IMR-90 (cell line): ENCODE results near the gene CLEC16A. TPM values are rescaled to one million over a fixed set of nuclear protein-coding genes. Genes with fewer than 3 reads are reported as not detected.

ENCODE experiments used
- ATAC-seq: fragments of 200-7000 bp; cut with Tn5 transposase; 2 replicates; pipeline ENCODE4 v1.9.1; 2020; ENCODE audit warnings: low read depth, mild to moderate bottlenecking, moderate library complexity
- BruUV-seq: library from RNA; stranded (reverse); fragments of 400-500 nt; replicated peaks from 2 replicates; lab custom pipeline; 2021; lab: Mats Ljungman, UMichigan
- CTCF ChIA-PET: fragments of 300-600 bp; formaldehyde crosslinking; extraction: SDS; loops from one replicate; lab custom pipeline; 2021; ENCODE audit warnings: antibody characterized with exemption; lab: Yijun Ruan, JAX
- POLR2A ChIA-PET: fragments of 300-600 bp; sonication (Branson Sonifier 250); formaldehyde crosslinking; loops from one replicate; lab custom pipeline; 2022; ENCODE audit warnings: antibody characterized with exemption; ENCODE audit not compliant: unreplicated experiment; lab: Charles Lee
- DNase-seq: peaks from one replicate; pipeline ENCODE4 v3.0.0; 2013
- H2AFZ ChIP-seq: replicated peaks from 2 replicates; pipeline ENCODE3; 2013; ENCODE audit warnings: low read length, mild to moderate bottlenecking; ENCODE audit not compliant: poor library complexity
- H2AK5ac ChIP-seq: 2 replicates; pipeline ENCODE4 v1.6.1; 2013; ENCODE audit warnings: low read depth, low read length, inconsistent platforms
- H2AK9ac ChIP-seq: replicated peaks from 2 replicates; pipeline ENCODE3; 2013; ENCODE audit warnings: mild to moderate bottlenecking, low read depth, low read length, moderate library complexity; ENCODE audit not compliant: poor library complexity
- H2BK120ac ChIP-seq: 2 replicates; pipeline ENCODE4 v1.6.1; 2013; ENCODE audit warnings: low read depth, low read length, inconsistent platforms
- H2BK15ac ChIP-seq: 3 replicates; pipeline ENCODE4 v1.6.1; 2013; ENCODE audit warnings: low read depth, low read length, inconsistent platforms
- H2BK20ac ChIP-seq: 2 replicates; pipeline ENCODE4 v1.6.1; 2013; ENCODE audit warnings: low read depth, mild to moderate bottlenecking, inconsistent platforms, low read length, moderate library complexity
- H2BK5ac ChIP-seq: 2 replicates; pipeline ENCODE4 v1.6.1; 2013; ENCODE audit warnings: mild to moderate bottlenecking, low read depth, low read length, inconsistent platforms; ENCODE audit not compliant: poor library complexity, severe bottlenecking
- H3K14ac ChIP-seq: replicated peaks from 2 replicates; pipeline ENCODE4 v1.6.1; 2013; ENCODE audit warnings: low read depth, low read length, inconsistent platforms
- H3K18ac ChIP-seq: 2 replicates; pipeline ENCODE4 v1.6.1; 2013; ENCODE audit warnings: low read depth, low read length, control low read depth
- H3K23ac ChIP-seq: 2 replicates; pipeline ENCODE4 v1.6.1; 2013; ENCODE audit warnings: low read depth, low read length, inconsistent platforms
- H3K27ac ChIP-seq: 2 replicates; pipeline ENCODE4 v1.5.1; 2013; ENCODE audit warnings: mild to moderate bottlenecking, control low read depth, low read length; ENCODE audit not compliant: insufficient read depth
- H3K27me3 ChIP-seq: 2 replicates; pipeline ENCODE4 v1.6.1; 2013; ENCODE audit warnings: low read length; ENCODE audit not compliant: control insufficient read depth, insufficient read depth
- H3K36me3 ChIP-seq: 2 replicates; pipeline ENCODE4 v1.6.1; 2013; ENCODE audit warnings: low read length, mixed read lengths; ENCODE audit not compliant: control insufficient read depth, insufficient read depth
- H3K4ac ChIP-seq: 2 replicates; pipeline ENCODE4 v1.6.1; 2013; ENCODE audit warnings: low read depth, low read length, inconsistent platforms
- H3K4me1 ChIP-seq: 2 replicates; pipeline ENCODE4 v1.6.1; 2013; ENCODE audit warnings: low read length, mixed read lengths; ENCODE audit not compliant: control insufficient read depth, insufficient read depth
- H3K4me2 ChIP-seq: 2 replicates; pipeline ENCODE4 v1.6.1; 2013; ENCODE audit warnings: low read depth, mild to moderate bottlenecking, control low read depth, low read length, moderate library complexity
- H3K4me3 ChIP-seq: 2 replicates; pipeline ENCODE4 v1.5.1; 2013; ENCODE audit warnings: low read depth, mild to moderate bottlenecking, control low read depth, low read length, moderate library complexity; ENCODE audit not compliant: insufficient read depth
- H3K56ac ChIP-seq: 2 replicates; pipeline ENCODE4 v1.6.1; 2013; ENCODE audit warnings: low read length, inconsistent platforms; ENCODE audit not compliant: insufficient read depth; ENCODE audit errors: extremely low read depth
- H3K79me1 ChIP-seq, 2 experiments: 2 replicates each; pipeline ENCODE4 v1.6.1; 2013; ENCODE audit warnings: low read length in 2 of 2, inconsistent platforms in 1 of 2, low read depth in 1 of 2
- H3K9ac ChIP-seq: 2 replicates; pipeline ENCODE4 v1.6.1; 2013; ENCODE audit warnings: low read depth, low read length, control low read depth
- H3K9me1 ChIP-seq: 2 replicates; pipeline ENCODE4 v1.6.1; 2013; ENCODE audit warnings: low read length, inconsistent platforms; ENCODE audit not compliant: insufficient read depth
- H3K9me3 ChIP-seq: 2 replicates; pipeline ENCODE4 v1.6.1; 2013; ENCODE audit warnings: low read length; ENCODE audit not compliant: control insufficient read depth, insufficient read depth
- H4K20me1 ChIP-seq: 2 replicates; pipeline ENCODE4 v1.6.1; 2013; ENCODE audit warnings: low read length, inconsistent platforms; ENCODE audit not compliant: insufficient read depth
- H4K5ac ChIP-seq: 2 replicates; pipeline ENCODE4 v1.6.1; 2013; ENCODE audit warnings: mild to moderate bottlenecking, low read depth, low read length, control low read depth
- H4K8ac ChIP-seq, 2 experiments: 2 replicates each; pipeline ENCODE4 v1.6.1; 2013; ENCODE audit warnings: low read depth in 2 of 2, low read length in 2 of 2, control low read depth in 1 of 2, inconsistent platforms in 1 of 2
- H4K91ac ChIP-seq: 2 replicates; pipeline ENCODE4 v1.6.1; 2013; ENCODE audit warnings: low read depth, low read length, inconsistent platforms; ENCODE audit not compliant: insufficient read depth
- BHLHE40 ChIP-seq: fragments of 150-350 bp; IDR thresholded peaks from 2 replicates; pipeline ENCODE4 v1.6.1; 2016; ENCODE audit warnings: mild to moderate bottlenecking, low read depth, low read length
- CEBPB ChIP-seq: IDR thresholded peaks from 2 replicates; pipeline ENCODE4 v1.6.1; 2012; ENCODE audit warnings: low read depth, low read length, improper control_type of control experiment
- CHD1 ChIP-seq: IDR thresholded peaks from 2 replicates; pipeline ENCODE4 v1.6.1; 2012; ENCODE audit warnings: low read depth, low read length, improper control_type of control experiment
- CTCF ChIP-seq: conservative IDR thresholded peaks from 2 replicates; pipeline ENCODE4 v1.5.1; 2012; ENCODE audit warnings: mild to moderate bottlenecking, low read depth, low read length, improper control_type of control experiment
- ELK1 ChIP-seq: fragments of 150-350 bp; IDR thresholded peaks from 2 replicates; pipeline ENCODE4 v1.6.1; 2016; ENCODE audit warnings: low read depth, mild to moderate bottlenecking, low read length, moderate library complexity, borderline replicate concordance
- FOS ChIP-seq: fragments of 150-350 bp; IDR thresholded peaks from 2 replicates; pipeline ENCODE4 v1.6.1; 2016; ENCODE audit warnings: low read depth, low read length
- MAFK ChIP-seq: IDR thresholded peaks from 2 replicates; pipeline ENCODE4 v1.6.1; 2012; ENCODE audit warnings: low read depth, low read length, improper control_type of control experiment
- MAZ ChIP-seq: IDR thresholded peaks from 2 replicates; pipeline ENCODE4 v1.6.1; 2012; ENCODE audit warnings: low read depth, mild to moderate bottlenecking, low read length, improper control_type of control experiment, moderate library complexity, borderline replicate concordance
- MXI1 ChIP-seq: IDR thresholded peaks from 2 replicates; pipeline ENCODE4 v1.6.1; 2012; ENCODE audit warnings: low read depth, mild to moderate bottlenecking, low read length, moderate library complexity, borderline replicate concordance
- NFE2L2 ChIP-seq: fragments of 150-350 bp; IDR thresholded peaks from 2 replicates; pipeline ENCODE4 v1.6.1; 2016; ENCODE audit warnings: low read depth, mild to moderate bottlenecking, low read length
- POLR2A ChIP-seq: IDR thresholded peaks from 2 replicates; pipeline ENCODE4 v1.6.1; 2012; ENCODE audit warnings: mild to moderate bottlenecking, low read depth, low read length
- RAD21 ChIP-seq: IDR thresholded peaks from 2 replicates; pipeline ENCODE4 v1.6.1; 2012; ENCODE audit warnings: low read length, improper control_type of control experiment
- RCOR1 ChIP-seq: IDR thresholded peaks from 2 replicates; pipeline ENCODE4 v1.6.1; 2012; ENCODE audit warnings: mild to moderate bottlenecking, low read length, improper control_type of control experiment; ENCODE audit not compliant: insufficient replicate concordance
- RFX5 ChIP-seq: IDR thresholded peaks from 2 replicates; pipeline ENCODE4 v1.8.0; 2012; ENCODE audit warnings: low read depth, mild to moderate bottlenecking, low read length, moderate library complexity
- SMC3 ChIP-seq: fragments of 150-350 bp; IDR thresholded peaks from 2 replicates; pipeline ENCODE4 v1.6.1; 2016; ENCODE audit warnings: low read depth, mild to moderate bottlenecking, antibody characterized with exemption, low read length, moderate library complexity
- USF2 ChIP-seq: fragments of 150-350 bp; IDR thresholded peaks from 2 replicates; pipeline ENCODE4 v1.6.1; 2017; ENCODE audit warnings: mild to moderate bottlenecking, antibody characterized with exemption, low read length, low read depth
- WGBS, 2 experiments: methylation state at CpG; one replicate each; pipeline versions ENCODE4 v1.1.5 to v1.1.7; 2013; ENCODE audit warnings: missing lambda C conversion rate in 2 of 2; ENCODE audit not compliant: insufficient read length in 1 of 2; ENCODE audit errors: extremely low coverage in 2 of 2; 5-methylcytosine and 5-hydroxymethylcytosine counted together
- dilution Hi-C: fragments of 300-500 bp; cut with HindIII; formaldehyde crosslinking; loops from one replicate; pipeline ENCODE4 v1.14.3; 2018; ENCODE audit warnings: low sequenced_read_pairs; ENCODE audit not compliant: unreplicated experiment
- in situ Hi-C: fragments of 300-500 bp; cut with MboI; formaldehyde crosslinking; loops from 3 replicates; pipeline ENCODE4 v1.14.3; 2019; ENCODE audit warnings: low sequenced_read_pairs, inconsistent platforms, mixed read lengths
- intact Hi-C: fragments of 100-400 bp; cut with micrococcal nuclease; formaldehyde crosslinking; loops from 2 replicates; pipeline ENCODE4 v1.10.0; 2022
- polyA plus RNA-seq, 3 experiments: library from polyadenylated mRNA; depleted of rRNA; stranded (reverse); fragments of >200 nt; gene quantifications; 2 replicates each; pipeline ENCODE4 v1.2.3, GENCODE V29; 2012; ENCODE audit warnings: low replicate concordance in 1 of 3
- total RNA-seq: library from RNA; depleted of rRNA; stranded (reverse); fragments of >200 nt; gene quantifications from 2 replicates; pipeline ENCODE4 v1.2.3, GENCODE V29; 2012

Gene CLEC16A
- total and polyA plus RNA-seq, 2 of the 4 experiments (the other 2 are of a cell fraction), result 15.9 to 16.5 TPM

- Histone ChIP-seq H4K20me1 (peaks cover 25% of the 10 kb centered on the region), H4K5ac (no peak overlapping the region), H3K4me2 (no peak overlapping the region), H3K79me1 (peaks cover 17 to 25% of the 10 kb centered on the region in 2 experiments), H2BK120ac (no peak overlapping the region), H3K23ac (no peak overlapping the region), H3K9ac (no peak overlapping the region), H3K9me1 (peaks cover 5% of the 10 kb centered on the region; the same call in 1 of the 2 replicates), H4K8ac (no peak overlapping the region), H4K91ac (no peak overlapping the region), H3K9me3 (no peaks in the 10 kb centered on the region), H2AK9ac (no peak overlapping the region), H3K14ac (no peak overlapping the region), H2AFZ (no peak overlapping the region), H2BK15ac (no peak overlapping the region), H3K27me3 (no peaks in the 10 kb centered on the region), H3K18ac (no peak overlapping the region), H2BK20ac (no peak overlapping the region), H3K36me3 (peaks cover 42% of the 10 kb centered on the region), H3K4ac (no peak overlapping the region), H3K4me3 (no peak overlapping the region), H2AK5ac (no peak overlapping the region), H3K56ac (no peak overlapping the region), H3K4me1 (no peaks in the 10 kb centered on the region), H3K27ac (no peak overlapping the region), H2BK5ac (no peak overlapping the region)
- in situ Hi-C loops, result loop anchor here (25.0 kb wide), 1 partner anchor 1815 kb away; no protein-coding TSS in a partner anchor
- DNase-seq (no peak), ATAC-seq (no peak)
- ChIA-PET CTCF (interaction anchor here (1.0 kb wide), 1 partner anchor 9 kb away, joined by 3 read pairs; no protein-coding TSS in a partner anchor), POLR2A (no interaction called here)
- no TSS peak for BruUV-seq
- no peak for TF ChIP-seq BHLHE40
- TF ChIP-seq NFE2L2, result no peak
- TF ChIP-seq CHD1, result no peak
- TF ChIP-seq CTCF, result no peak
- TF ChIP-seq USF2, result no peak
- TF ChIP-seq RFX5, result no peak
- no peak for TF ChIP-seq CEBPB
- TF ChIP-seq RAD21, result no peak
- no peak for TF ChIP-seq ELK1
- TF ChIP-seq MXI1, result no peak
- no peak for TF ChIP-seq POLR2A
- no peak for TF ChIP-seq MAFK
- TF ChIP-seq FOS, result no peak
- TF ChIP-seq MAZ, result no peak
- TF ChIP-seq SMC3, result no peak
- no peak for TF ChIP-seq RCOR1
- dilution Hi-C loops, result no loop called here
- WGBS, 2 experiments, result 94% methylated on average over 6 of the region's 11 CpGs; no CpG with 5 or more reads in 1 of the 2 experiments
- intact Hi-C loops, result no loop called here
Measured at GRCh38 chr16:10927497-10928112, 16.8 kb upstream of the CLEC16A start.
